WI38 (cell line): ENCODE results near the gene ZNF783.

ENCODE experiments used
- H3K4me3 ChIP-seq: 2 replicates; pipeline ENCODE4 v1.5.1; 2011; ENCODE audit warnings: low read depth, mild to moderate bottlenecking, control low read depth, low read length
- CTCF ChIP-seq: IDR thresholded peaks from 2 replicates; pipeline ENCODE4 v1.5.1; 2012; ENCODE audit warnings: low read depth, mild to moderate bottlenecking, control low read depth, low read length

ZNF783 gene

GRCh38 chr7:149282331-149282655 lies 20.3 kb downstream of the ZNF783 start:
- no peak for TF ChIP-seq CTCF
- H3K4me3 ChIP-seq = no peak overlapping the region

- H3K4me3 ChIP-seq = no peak overlapping the region
- TF ChIP-seq CTCF = no peak
These were observed 21.3 kb downstream of the ZNF783 start for GRCh38 chr7:149283321-149283720.

- no peak for TF ChIP-seq CTCF
- H3K4me3 ChIP-seq = no peak overlapping the region
These were observed 22.3 kb downstream of the ZNF783 start for GRCh38 chr7:149284343-149284742.

- TF ChIP-seq CTCF = no peak
These were observed 23.0 kb downstream of the ZNF783 start for GRCh38 chr7:149284850-149285585.

GRCh38 chr7:149285603-149286002 lies 23.6 kb downstream of the ZNF783 start:
- peak overlapping the region; percentile 68 for H3K4me3 ChIP-seq
- TF ChIP-seq CTCF = no peak

More at GRCh38 chr7:149284850-149285585, 23.0 kb downstream of the ZNF783 start:
- H3K4me3 ChIP-seq = peak overlapping the region; percentile 68

GRCh38 chr7:149286811-149287400 lies 24.9 kb downstream of the ZNF783 start:
- no peak for TF ChIP-seq CTCF
- H3K4me3 ChIP-seq = no peak overlapping the region

GRCh38 chr7:149287622-149288021 lies 25.6 kb downstream of the ZNF783 start:
- TF ChIP-seq CTCF = no peak
- H3K4me3 ChIP-seq = no peak overlapping the region
